ENCODE measurements around the gene C1orf198.

The C1orf198 gene

DNA sequence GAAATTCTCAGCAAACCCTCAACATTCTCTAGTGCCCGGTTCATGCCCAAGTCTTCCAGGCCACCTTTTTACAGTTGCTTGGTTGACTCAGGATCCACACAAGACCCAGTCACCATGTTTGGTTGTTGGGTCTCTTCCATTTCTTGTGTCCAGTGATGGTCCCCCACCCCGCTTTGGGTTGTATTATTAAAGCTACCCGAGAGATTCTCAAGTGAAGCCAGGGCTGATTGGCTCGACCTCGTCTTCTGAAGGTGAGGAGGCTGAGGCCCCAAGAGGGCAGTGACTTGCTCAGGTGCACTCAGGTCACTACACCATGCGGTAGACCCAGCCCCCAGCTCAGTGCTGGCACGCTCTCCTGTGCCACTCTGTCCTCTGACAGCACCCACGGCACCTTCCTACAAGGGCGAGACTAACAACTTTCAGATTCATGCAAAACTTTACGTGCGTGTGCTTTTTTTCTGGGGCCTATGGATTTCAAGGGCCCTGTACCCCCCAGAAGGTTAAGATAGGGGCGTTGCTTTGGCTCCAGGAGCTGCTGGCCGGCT is 70.9 kb downstream of the C1orf198 start:
- H3K4me3 ChIP-seq (ENCODE audit: control insufficient read depth in 1 of 7, extremely low read depth in 1 of 7, insufficient read depth in 4 of 7, low read depth in 2 of 7, low read length in 6 of 7) = no peak overlapping the region
- no peaks in the 10 kb centered on the region for H3K4me1 ChIP-seq (ENCODE audit: control extremely low read depth in 1 of 4, control insufficient read depth in 4 of 4, insufficient read depth in 4 of 4, low read length in 3 of 4)
- POLR2A ChIA-PET = no interaction called here
- DNase-seq = no peak
- 82% methylated on average over 13 of the region's 13 CpGs for WGBS (ENCODE audit: insufficient coverage)
- H3K9me3 ChIP-seq (ENCODE audit: control extremely low read depth in 1 of 5, control insufficient read depth in 4 of 5, insufficient read depth in 2 of 5, low read depth in 1 of 5, low read length in 4 of 5) = no peaks in the 10 kb centered on the region
- H3K36me3 ChIP-seq (ENCODE audit: control insufficient read depth in 4 of 4, insufficient read depth in 4 of 4, low read length in 3 of 4) = no peaks in the 10 kb centered on the region
- H3K27me3 ChIP-seq (replicated peaks in 2 of 5; ENCODE audit: control insufficient read depth in 4 of 5, insufficient read depth in 5 of 5, low read length in 4 of 5) = peaks cover 0 to 54% (median 13%) of the 10 kb centered on the region in 5 experiments
- CTCF ChIA-PET = interaction anchor here (0.9 to 1.6 kb wide), 5 partner anchors 72 to 418 kb away, joined by 3 to 4 read pairs (median 3); partner anchors contain the start of genes ARV1 and TTC13
- no peak overlapping the region for H3K27ac ChIP-seq (ENCODE audit: insufficient read depth in 1 of 2, low read depth in 1 of 2, low read length in 2 of 2, poor library complexity in 1 of 2, severe bottlenecking in 2 of 2)

DNA sequence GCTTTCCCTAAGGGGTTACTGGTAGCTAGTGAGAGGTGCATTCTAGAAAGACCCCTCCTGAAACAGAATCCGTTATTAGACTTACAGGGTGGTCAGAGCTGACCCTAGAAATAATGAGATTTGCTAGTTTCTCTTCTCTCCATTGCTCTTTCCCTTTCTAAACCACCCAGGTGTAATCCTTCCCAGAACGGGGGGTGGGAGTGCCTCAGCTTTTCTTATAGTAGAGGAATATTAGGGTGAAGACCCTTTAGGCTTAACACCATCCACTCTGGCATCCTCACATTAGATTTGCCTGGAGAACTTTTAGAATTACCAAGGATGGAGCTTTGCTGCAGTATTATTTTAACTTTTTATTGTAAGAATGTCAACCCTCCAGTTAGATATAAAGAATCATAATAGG is 71.7 kb downstream of the C1orf198 start:
- Histone ChIP-seq H3K4me3 (ENCODE audit: control insufficient read depth in 1 of 7, extremely low read depth in 1 of 7, insufficient read depth in 4 of 7, low read depth in 2 of 7, low read length in 6 of 7) (no peak overlapping the region), H3K27ac (ENCODE audit: insufficient read depth in 1 of 2, low read depth in 1 of 2, low read length in 2 of 2, poor library complexity in 1 of 2, severe bottlenecking in 2 of 2) (no peak overlapping the region), H3K27me3 (replicated peaks in 2 of 5; ENCODE audit: control insufficient read depth in 4 of 5, insufficient read depth in 5 of 5, low read length in 4 of 5) (peaks cover 0 to 61% (median 15%) of the 10 kb centered on the region in 5 experiments), H3K36me3 (ENCODE audit: control insufficient read depth in 4 of 4, insufficient read depth in 4 of 4, low read length in 3 of 4) (no peaks in the 10 kb centered on the region), H3K4me1 (ENCODE audit: control extremely low read depth in 1 of 4, control insufficient read depth in 4 of 4, insufficient read depth in 4 of 4, low read length in 3 of 4) (peaks cover 0 to 4% (median 1%) of the 10 kb centered on the region in 4 experiments), H3K9me3 (ENCODE audit: control extremely low read depth in 1 of 5, control insufficient read depth in 4 of 5, insufficient read depth in 2 of 5, low read depth in 1 of 5, low read length in 4 of 5) (no peaks in the 10 kb centered on the region)
- DNase-seq = no peak
- CTCF ChIA-PET = no interaction called here
- POLR2A ChIA-PET = no interaction called here
- no CpG with 5 or more reads among the region's 2 CpGs for WGBS (ENCODE audit: insufficient coverage)

DNA sequence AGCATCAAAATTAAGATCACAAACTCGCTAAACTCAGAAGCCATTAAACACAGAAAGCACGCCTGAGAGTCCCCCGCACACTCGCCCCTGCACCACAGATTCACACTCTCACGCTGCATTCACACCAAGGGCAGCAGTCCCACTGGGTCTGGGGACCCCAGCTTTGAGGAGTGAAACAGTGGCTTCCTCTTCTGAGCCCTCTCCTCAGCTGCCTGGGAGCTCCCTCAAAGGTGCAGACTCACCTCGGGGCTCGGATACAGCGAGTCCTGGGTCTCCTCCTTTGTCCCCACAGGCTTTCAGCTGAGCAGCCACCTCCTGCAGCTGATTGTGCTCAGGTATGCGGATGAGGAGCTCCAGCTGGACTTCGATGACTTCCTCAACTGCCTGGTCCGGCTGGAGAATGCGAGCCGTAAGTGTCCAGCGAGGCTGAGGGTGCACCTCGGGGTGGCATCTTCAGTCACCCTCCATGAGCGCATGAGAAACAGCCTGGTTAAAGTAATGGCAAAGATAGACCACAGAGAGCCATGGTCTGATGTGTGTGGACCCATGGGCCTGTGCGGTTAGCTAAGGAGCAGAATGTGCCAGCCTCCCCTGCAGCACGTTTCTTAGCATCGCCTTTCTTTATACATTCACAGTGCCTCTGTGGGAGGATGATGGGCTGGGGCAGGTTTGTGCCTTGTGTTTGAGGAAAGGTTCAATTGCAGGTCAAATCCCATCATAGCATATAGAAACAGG is 73.3 kb downstream of the C1orf198 start:
- POLR2A ChIA-PET = no interaction called here
- Histone ChIP-seq H3K4me1 (ENCODE audit: control extremely low read depth in 1 of 4, control insufficient read depth in 4 of 4, insufficient read depth in 4 of 4, low read length in 3 of 4) (peaks cover 0 to 4% (median 1%) of the 10 kb centered on the region in 4 experiments), H3K27me3 (replicated peaks in 2 of 5; ENCODE audit: control insufficient read depth in 4 of 5, insufficient read depth in 5 of 5, low read length in 4 of 5) (peaks cover 0 to 74% (median 15%) of the 10 kb centered on the region in 5 experiments), H3K36me3 (ENCODE audit: control insufficient read depth in 4 of 4, insufficient read depth in 4 of 4, low read length in 3 of 4) (no peaks in the 10 kb centered on the region), H3K9me3 (ENCODE audit: control extremely low read depth in 1 of 5, control insufficient read depth in 4 of 5, insufficient read depth in 2 of 5, low read depth in 1 of 5, low read length in 4 of 5) (no peaks in the 10 kb centered on the region), H3K27ac (ENCODE audit: insufficient read depth in 1 of 2, low read depth in 1 of 2, low read length in 2 of 2, poor library complexity in 1 of 2, severe bottlenecking in 2 of 2) (no peak overlapping the region), H3K4me3 (ENCODE audit: control insufficient read depth in 1 of 7, extremely low read depth in 1 of 7, insufficient read depth in 4 of 7, low read depth in 2 of 7, low read length in 6 of 7) (no peak overlapping the region)
- CTCF ChIA-PET = no interaction called here
- DNase-seq = no peak
- 94% methylated on average over 17 of the region's 19 CpGs for WGBS (ENCODE audit: insufficient coverage)

GRCh38 chr1:230794431-230794830 is 73.9 kb downstream of the C1orf198 start:
- H3K9me3 ChIP-seq (ENCODE audit: control extremely low read depth in 1 of 5, control insufficient read depth in 4 of 5, insufficient read depth in 2 of 5, low read depth in 1 of 5, low read length in 4 of 5) = no peaks in the 10 kb centered on the region
- H3K27ac ChIP-seq (ENCODE audit: insufficient read depth in 1 of 2, low read depth in 1 of 2, low read length in 2 of 2, poor library complexity in 1 of 2, severe bottlenecking in 2 of 2) = no peak overlapping the region
- peaks cover 0 to 4% (median 1%) of the 10 kb centered on the region in 4 experiments for H3K4me1 ChIP-seq (ENCODE audit: control extremely low read depth in 1 of 4, control insufficient read depth in 4 of 4, insufficient read depth in 4 of 4, low read length in 3 of 4)
- ChIA-PET POLR2A (no interaction called here), CTCF (no interaction called here)
- no peak for DNase-seq
- H3K4me3 ChIP-seq (ENCODE audit: control insufficient read depth in 1 of 7, extremely low read depth in 1 of 7, insufficient read depth in 4 of 7, low read depth in 2 of 7, low read length in 6 of 7) = no peak overlapping the region
- no peaks in the 10 kb centered on the region for H3K36me3 ChIP-seq (ENCODE audit: control insufficient read depth in 4 of 4, insufficient read depth in 4 of 4, low read length in 3 of 4)
- WGBS (ENCODE audit: insufficient coverage) = 83% methylated on average over 5 of the region's 5 CpGs
- peaks cover 0 to 80% (median 16%) of the 10 kb centered on the region in 5 experiments for H3K27me3 ChIP-seq (replicated peaks in 2 of 5; ENCODE audit: control insufficient read depth in 4 of 5, insufficient read depth in 5 of 5, low read length in 4 of 5)

- no peak overlapping the region for H3K27ac ChIP-seq (ENCODE audit: insufficient read depth in 1 of 2, low read depth in 1 of 2, low read length in 2 of 2, poor library complexity in 1 of 2, severe bottlenecking in 2 of 2)
- ChIA-PET CTCF (no interaction called here), POLR2A (no interaction called here)
- no peaks in the 10 kb centered on the region for H3K36me3 ChIP-seq (ENCODE audit: control insufficient read depth in 4 of 4, insufficient read depth in 4 of 4, low read length in 3 of 4)
- DNase-seq = no peak
- H3K9me3 ChIP-seq (ENCODE audit: control extremely low read depth in 1 of 5, control insufficient read depth in 4 of 5, insufficient read depth in 2 of 5, low read depth in 1 of 5, low read length in 4 of 5) = no peaks in the 10 kb centered on the region
- no peak overlapping the region for H3K4me3 ChIP-seq (ENCODE audit: control insufficient read depth in 1 of 7, extremely low read depth in 1 of 7, insufficient read depth in 4 of 7, low read depth in 2 of 7, low read length in 6 of 7)
- 91% methylated on average over 9 of the region's 9 CpGs for WGBS (ENCODE audit: insufficient coverage)
- peaks cover 0 to 4% (median 1%) of the 10 kb centered on the region in 4 experiments for H3K4me1 ChIP-seq (ENCODE audit: control extremely low read depth in 1 of 4, control insufficient read depth in 4 of 4, insufficient read depth in 4 of 4, low read length in 3 of 4)
- peaks cover 0 to 85% (median 13%) of the 10 kb centered on the region in 5 experiments for H3K27me3 ChIP-seq (replicated peaks in 2 of 5; ENCODE audit: control insufficient read depth in 4 of 5, insufficient read depth in 5 of 5, low read length in 4 of 5)
Measured at GRCh38 chr1:230793463-230793745, 74.9 kb downstream of the C1orf198 start.

GRCh38 chr1:230792691-230793462 is 75.4 kb downstream of the C1orf198 start:
- H3K27me3 ChIP-seq (replicated peaks in 2 of 5; ENCODE audit: control insufficient read depth in 4 of 5, insufficient read depth in 5 of 5, low read length in 4 of 5) = peaks cover 0 to 89% (median 13%) of the 10 kb centered on the region in 5 experiments
- POLR2A ChIA-PET = no interaction called here
- no peaks in the 10 kb centered on the region for H3K9me3 ChIP-seq (ENCODE audit: control extremely low read depth in 1 of 5, control insufficient read depth in 4 of 5, insufficient read depth in 2 of 5, low read depth in 1 of 5, low read length in 4 of 5)
- no peak overlapping the region for H3K4me3 ChIP-seq (ENCODE audit: control insufficient read depth in 1 of 7, extremely low read depth in 1 of 7, insufficient read depth in 4 of 7, low read depth in 2 of 7, low read length in 6 of 7)
- CTCF ChIA-PET = no interaction called here
- peaks cover 0 to 4% (median 1%) of the 10 kb centered on the region in 4 experiments for H3K4me1 ChIP-seq (ENCODE audit: control extremely low read depth in 1 of 4, control insufficient read depth in 4 of 4, insufficient read depth in 4 of 4, low read length in 3 of 4)
- no peaks in the 10 kb centered on the region for H3K36me3 ChIP-seq (ENCODE audit: control insufficient read depth in 4 of 4, insufficient read depth in 4 of 4, low read length in 3 of 4)
- DNase-seq = peak in 1 of 3 donors; percentile 3
- no peak overlapping the region for H3K27ac ChIP-seq (ENCODE audit: insufficient read depth in 1 of 2, low read depth in 1 of 2, low read length in 2 of 2, poor library complexity in 1 of 2, severe bottlenecking in 2 of 2)
- WGBS (ENCODE audit: insufficient coverage) = 97% methylated on average over 13 of the region's 13 CpGs

- Histone ChIP-seq H3K27me3 (replicated peaks in 2 of 5; ENCODE audit: control insufficient read depth in 4 of 5, insufficient read depth in 5 of 5, low read length in 4 of 5) (peaks cover 0 to 89% (median 15%) of the 10 kb centered on the region in 5 experiments), H3K36me3 (ENCODE audit: control insufficient read depth in 4 of 4, insufficient read depth in 4 of 4, low read length in 3 of 4) (no peaks in the 10 kb centered on the region), H3K27ac (ENCODE audit: insufficient read depth in 1 of 2, low read depth in 1 of 2, low read length in 2 of 2, poor library complexity in 1 of 2, severe bottlenecking in 2 of 2) (no peak overlapping the region), H3K4me1 (ENCODE audit: control extremely low read depth in 1 of 4, control insufficient read depth in 4 of 4, insufficient read depth in 4 of 4, low read length in 3 of 4) (peaks cover 0 to 4% (median 1%) of the 10 kb centered on the region in 4 experiments), H3K4me3 (ENCODE audit: control insufficient read depth in 1 of 7, extremely low read depth in 1 of 7, insufficient read depth in 4 of 7, low read depth in 2 of 7, low read length in 6 of 7) (no peak overlapping the region), H3K9me3 (ENCODE audit: control extremely low read depth in 1 of 5, control insufficient read depth in 4 of 5, insufficient read depth in 2 of 5, low read depth in 1 of 5, low read length in 4 of 5) (no peaks in the 10 kb centered on the region)
- 0% methylated on average over 2 of the region's 5 CpGs for WGBS (ENCODE audit: insufficient coverage)
- DNase-seq = peak in 2 of 3 donors; percentile 9 to 20
- ChIA-PET POLR2A (no interaction called here), CTCF (no interaction called here)
Measured at GRCh38 chr1:230791986-230792564, 76.2 kb downstream of the C1orf198 start.

Measured in common myeloid progenitor, CD34-positive (primary cell).